Measurements from ENCODE around the gene IKZF2. TPM values are rescaled to one million over a fixed set of nuclear protein-coding genes. Genes with fewer than 3 reads are reported as not detected.

The IKZF2 gene
- total and polyA plus RNA-seq, 2 of the 4 experiments (the other 2 are of a cell fraction), result 2.1 to 25.5 TPM

GRCh38 chr2:213108308-213108707, 43.1 kb downstream of the IKZF2 start:
- DNase-seq (no peak), ATAC-seq (ENCODE audit: low read depth) (no peak)
- Histone ChIP-seq H2AK9ac (replicated peaks; ENCODE audit: low read depth, low read length, poor library complexity) (no peak overlapping the region), H4K8ac (ENCODE audit: low read depth in 2 of 2, low read length in 2 of 2) (no peak overlapping the region), H4K20me1 (ENCODE audit: insufficient read depth, low read length) (no peaks in the 10 kb centered on the region), H2BK20ac (ENCODE audit: low read depth, low read length) (no peak overlapping the region), H2AFZ (replicated peaks; ENCODE audit: low read length, poor library complexity) (no peak overlapping the region), H3K4ac (ENCODE audit: low read depth, low read length) (no peak overlapping the region), H2BK15ac (ENCODE audit: low read depth, low read length) (no peak overlapping the region), H3K9me3 (ENCODE audit: control insufficient read depth, insufficient read depth, low read length) (no peaks in the 10 kb centered on the region), H3K27ac (ENCODE audit: insufficient read depth, low read length) (no peak overlapping the region), H3K9me1 (ENCODE audit: insufficient read depth, low read length) (no peaks in the 10 kb centered on the region), H4K5ac (ENCODE audit: low read depth, low read length) (no peak overlapping the region), H3K4me2 (ENCODE audit: low read depth, low read length) (no peak overlapping the region), H4K91ac (ENCODE audit: insufficient read depth, low read depth, low read length) (no peak overlapping the region), H3K36me3 (ENCODE audit: control insufficient read depth, insufficient read depth, low read length) (no peaks in the 10 kb centered on the region), H3K18ac (ENCODE audit: low read depth, low read length) (no peak overlapping the region), H3K14ac (replicated peaks; ENCODE audit: low read depth, low read length) (no peak overlapping the region), H3K9ac (ENCODE audit: low read depth, low read length) (no peak overlapping the region), H2BK120ac (ENCODE audit: low read depth, low read length) (no peak overlapping the region), H3K79me1 (ENCODE audit: low read depth in 1 of 2, low read length in 2 of 2) (peaks cover 3 to 6% of the 10 kb centered on the region in 2 experiments; a peak in 2 of 4 replicates), H3K23ac (ENCODE audit: low read depth, low read length) (no peak overlapping the region), H3K27me3 (ENCODE audit: control insufficient read depth, insufficient read depth, low read length) (no peaks in the 10 kb centered on the region), H2BK5ac (ENCODE audit: low read depth, low read length, poor library complexity, severe bottlenecking) (no peak overlapping the region), H2AK5ac (ENCODE audit: low read depth, low read length) (no peak overlapping the region), H3K56ac (ENCODE audit: extremely low read depth, insufficient read depth, low read length) (no peak overlapping the region), H3K4me3 (ENCODE audit: insufficient read depth, low read depth, low read length) (no peak overlapping the region), H3K4me1 (ENCODE audit: control insufficient read depth, insufficient read depth, low read length) (no peaks in the 10 kb centered on the region)
- ChIA-PET POLR2A (ENCODE audit: unreplicated experiment) (no interaction called here), CTCF (interaction anchor here (1.0 kb wide), 1 partner anchor 14 kb away, joined by 4 read pairs; no protein-coding TSS in a partner anchor)
- dilution Hi-C loops (cut with HindIII; ENCODE audit: low sequenced_read_pairs, unreplicated experiment) (no loop called here), intact Hi-C loops (cut with micrococcal nuclease) (no loop called here), in situ Hi-C loops (cut with MboI; ENCODE audit: low sequenced_read_pairs) (no loop called here)
- WGBS, 2 experiments (ENCODE audit: extremely low coverage in 2 of 2, insufficient read length in 1 of 2), result no CpG with 5 or more reads among the region's 2 CpGs
- TF ChIP-seq USF2 (IDR thresholded peaks at IDR 0.05; ENCODE audit: low read depth, low read length) (no peak), RFX5 (IDR thresholded peaks at IDR 0.05; ENCODE audit: low read depth, low read length) (no peak), RAD21 (IDR thresholded peaks at IDR 0.05; ENCODE audit: low read length) (no peak), CTCF (conservative IDR thresholded peaks at IDR 0.05; ENCODE audit: low read depth, low read length) (no peak), NFE2L2 (IDR thresholded peaks at IDR 0.05; ENCODE audit: low read depth, low read length) (no peak), FOS (IDR thresholded peaks at IDR 0.05; ENCODE audit: low read depth, low read length) (no peak), SMC3 (IDR thresholded peaks at IDR 0.05; ENCODE audit: low read depth, low read length) (no peak)
- BruUV-seq (replicated peaks), result no TSS peak

Data from IMR-90 (cell line).